GM19023 (cell line): Measurements from ENCODE around the gene SMG6.

Experiments used
- ATAC-seq: cut with Tn5 transposase; IDR thresholded peaks from one replicate; pipeline ENCODE4 v1.9.1; 2021; ENCODE audit warnings: mild to moderate bottlenecking, moderate library complexity; ENCODE audit not compliant: unreplicated experiment

SMG6 gene

DNA sequence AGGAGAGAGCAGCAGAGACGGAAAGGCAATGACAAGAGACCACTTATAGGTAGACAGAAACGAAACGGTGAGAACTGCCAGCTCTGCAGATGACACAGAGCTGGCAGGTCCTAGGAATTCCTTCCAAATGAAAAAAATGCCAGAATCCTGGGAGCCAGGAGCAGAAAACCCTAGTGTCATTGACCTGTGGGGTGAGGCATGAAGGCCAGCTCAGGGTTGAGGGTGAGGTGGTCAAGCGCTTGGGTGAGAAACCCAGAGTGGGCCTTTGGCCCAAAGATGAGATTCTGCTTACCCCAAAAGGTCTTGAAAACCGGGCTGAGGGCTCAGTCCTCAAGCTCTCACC lies 239.5 kb downstream of the SMG6 start:
- ATAC-seq = no peak

DNA sequence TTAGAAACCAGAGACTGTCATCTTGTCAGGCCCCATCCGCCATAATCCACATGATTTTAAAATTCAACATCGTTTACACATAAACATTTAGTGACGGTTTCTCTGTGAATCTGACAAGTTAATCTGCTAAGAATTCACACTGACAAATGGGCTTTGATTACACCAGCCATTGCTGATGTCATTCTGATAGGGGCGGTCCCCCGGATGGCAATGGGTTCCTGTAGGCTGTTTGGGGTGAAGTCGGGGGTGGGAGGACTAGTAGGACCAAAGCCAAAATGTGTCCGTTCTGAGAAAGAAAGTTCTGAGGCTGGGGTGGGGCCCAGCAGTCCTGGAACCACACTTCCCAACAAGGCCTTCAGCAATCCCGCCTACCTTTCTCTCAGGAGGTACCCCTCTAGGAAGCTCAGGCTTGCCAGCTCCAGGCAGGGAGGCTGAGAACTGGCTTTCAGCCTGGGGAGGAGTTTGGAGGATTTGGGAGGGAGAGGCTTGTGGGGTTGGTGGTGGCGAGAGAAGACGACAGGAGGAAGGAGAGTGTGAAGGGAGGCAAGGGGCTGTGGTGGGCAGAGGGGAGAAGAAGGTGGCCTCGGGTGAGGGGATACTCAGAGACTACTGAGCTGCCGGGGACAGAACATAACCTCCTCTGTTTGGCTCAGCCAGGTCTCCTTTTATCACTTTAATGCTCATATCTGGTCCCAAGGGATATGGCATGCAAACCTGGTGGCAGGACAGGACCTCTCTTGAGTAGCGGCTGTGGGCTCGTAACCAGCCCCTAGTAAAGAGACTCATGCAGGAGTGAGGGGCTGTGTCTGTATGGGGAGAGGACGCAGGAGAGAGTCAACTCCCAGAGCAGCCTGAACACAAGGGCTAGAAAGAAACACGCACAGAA lies 240.1 kb downstream of the SMG6 start:
- no peak for ATAC-seq

DNA sequence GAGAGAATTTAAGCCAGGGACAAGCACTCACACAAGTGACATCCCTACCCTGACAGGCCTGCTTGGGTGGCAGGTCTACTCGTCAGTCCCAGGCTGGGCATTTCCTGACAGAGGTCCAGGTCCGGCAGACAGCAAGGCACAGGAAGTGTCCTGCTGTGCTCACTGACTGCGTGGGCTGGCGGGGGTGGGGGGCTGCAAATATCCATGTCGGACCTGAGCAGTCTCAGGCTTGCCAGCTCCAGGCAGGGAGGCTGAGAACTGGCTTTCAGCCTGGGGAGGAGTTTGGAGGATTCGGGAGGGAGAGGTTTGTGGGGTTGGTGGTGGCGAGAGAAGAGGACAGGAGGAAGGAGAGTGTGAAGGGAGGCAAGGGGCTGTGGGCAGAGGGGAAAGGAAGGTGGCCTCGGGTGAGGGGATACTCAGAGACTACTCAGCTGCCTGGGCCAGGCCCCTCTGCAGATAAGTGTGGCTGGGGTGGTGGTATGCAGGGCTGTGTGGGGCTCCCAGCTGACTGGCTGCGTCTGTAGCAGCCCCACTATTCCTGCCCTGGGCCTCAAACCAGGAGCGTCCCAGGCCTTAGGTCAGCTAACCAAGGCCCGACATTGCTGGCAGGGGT lies 240.9 kb downstream of the SMG6 start:
- no peak for ATAC-seq

GRCh38 chr17:2061441-2061958 lies 242.1 kb downstream of the SMG6 start:
- ATAC-seq = no peak

GRCh38 chr17:2060681-2061440 lies 242.7 kb downstream of the SMG6 start:
- ATAC-seq = no peak

- no peak for ATAC-seq
Measured at GRCh38 chr17:2060385-2060658, 243.3 kb downstream of the SMG6 start.

DNA sequence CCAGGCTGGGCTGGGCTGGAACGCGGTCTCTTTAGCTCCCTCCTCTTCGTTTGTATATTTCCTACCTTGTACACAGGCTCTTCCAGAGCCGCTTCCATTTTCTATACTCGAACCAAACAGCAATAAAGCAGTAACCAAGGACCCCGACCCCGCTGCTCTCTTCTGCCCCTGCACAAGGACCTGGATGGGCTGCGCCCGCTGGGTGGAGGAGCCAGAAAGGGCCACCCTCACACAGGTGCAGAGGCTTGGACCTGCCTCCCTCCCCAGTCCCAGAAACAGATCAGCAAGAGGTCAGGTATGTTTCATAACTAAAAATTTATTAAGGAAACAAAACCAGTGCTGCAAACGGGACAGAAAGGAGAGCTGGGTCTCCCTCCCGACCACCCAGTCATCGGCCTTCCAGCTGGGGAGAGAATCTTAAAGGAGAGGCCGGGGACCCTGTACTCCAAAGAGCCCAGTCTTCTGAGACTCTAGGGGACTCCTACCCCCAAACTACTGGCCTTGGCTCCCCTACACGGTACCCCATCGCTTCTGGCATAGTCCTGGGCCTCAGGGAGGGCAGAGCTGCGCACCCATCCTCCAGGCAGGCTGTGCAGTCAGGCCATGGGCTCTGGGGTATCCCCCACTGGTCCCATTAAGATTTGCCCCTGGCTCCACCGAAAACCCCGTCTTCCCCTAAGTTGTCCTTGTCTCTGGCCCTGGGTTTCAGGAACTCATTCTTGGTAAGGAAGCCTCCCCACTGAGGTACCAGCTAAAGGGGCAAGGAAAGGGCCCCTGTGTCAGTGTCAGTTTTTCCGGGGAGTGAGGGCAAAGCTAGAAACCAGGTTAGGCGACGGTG lies 243.8 kb downstream of the SMG6 start:
- no peak for ATAC-seq

GRCh38 chr17:2058586-2059546 lies 244.7 kb downstream of the SMG6 start:
- no peak for ATAC-seq

DNA sequence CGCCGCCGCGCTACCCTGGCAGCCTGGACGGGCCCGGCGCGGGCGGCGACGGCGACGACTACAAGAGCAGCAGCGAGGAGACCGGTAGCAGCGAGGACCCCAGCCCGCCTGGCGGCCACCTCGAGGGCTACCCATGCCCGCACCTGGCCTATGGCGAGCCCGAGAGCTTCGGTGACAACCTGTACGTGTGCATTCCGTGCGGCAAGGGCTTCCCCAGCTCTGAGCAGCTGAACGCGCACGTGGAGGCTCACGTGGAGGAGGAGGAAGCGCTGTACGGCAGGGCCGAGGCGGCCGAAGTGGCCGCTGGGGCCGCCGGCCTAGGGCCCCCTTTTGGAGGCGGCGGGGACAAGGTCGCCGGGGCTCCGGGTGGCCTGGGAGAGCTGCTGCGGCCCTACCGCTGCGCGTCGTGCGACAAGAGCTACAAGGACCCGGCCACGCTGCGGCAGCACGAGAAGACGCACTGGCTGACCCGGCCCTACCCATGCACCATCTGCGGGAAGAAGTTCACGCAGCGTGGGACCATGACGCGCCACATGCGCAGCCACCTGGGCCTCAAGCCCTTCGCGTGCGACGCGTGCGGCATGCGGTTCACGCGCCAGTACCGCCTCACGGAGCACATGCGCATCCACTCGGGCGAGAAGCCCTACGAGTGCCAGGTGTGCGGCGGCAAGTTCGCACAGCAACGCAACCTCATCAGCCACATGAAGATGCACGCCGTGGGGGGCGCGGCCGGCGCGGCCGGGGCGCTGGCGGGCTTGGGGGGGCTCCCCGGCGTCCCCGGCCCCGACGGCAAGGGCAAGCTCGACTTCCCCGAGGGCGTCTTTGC lies 245.6 kb downstream of the SMG6 start:
- ATAC-seq = no peak

- no peak for ATAC-seq
Measured at GRCh38 chr17:2057175-2057759, 246.3 kb downstream of the SMG6 start.

DNA sequence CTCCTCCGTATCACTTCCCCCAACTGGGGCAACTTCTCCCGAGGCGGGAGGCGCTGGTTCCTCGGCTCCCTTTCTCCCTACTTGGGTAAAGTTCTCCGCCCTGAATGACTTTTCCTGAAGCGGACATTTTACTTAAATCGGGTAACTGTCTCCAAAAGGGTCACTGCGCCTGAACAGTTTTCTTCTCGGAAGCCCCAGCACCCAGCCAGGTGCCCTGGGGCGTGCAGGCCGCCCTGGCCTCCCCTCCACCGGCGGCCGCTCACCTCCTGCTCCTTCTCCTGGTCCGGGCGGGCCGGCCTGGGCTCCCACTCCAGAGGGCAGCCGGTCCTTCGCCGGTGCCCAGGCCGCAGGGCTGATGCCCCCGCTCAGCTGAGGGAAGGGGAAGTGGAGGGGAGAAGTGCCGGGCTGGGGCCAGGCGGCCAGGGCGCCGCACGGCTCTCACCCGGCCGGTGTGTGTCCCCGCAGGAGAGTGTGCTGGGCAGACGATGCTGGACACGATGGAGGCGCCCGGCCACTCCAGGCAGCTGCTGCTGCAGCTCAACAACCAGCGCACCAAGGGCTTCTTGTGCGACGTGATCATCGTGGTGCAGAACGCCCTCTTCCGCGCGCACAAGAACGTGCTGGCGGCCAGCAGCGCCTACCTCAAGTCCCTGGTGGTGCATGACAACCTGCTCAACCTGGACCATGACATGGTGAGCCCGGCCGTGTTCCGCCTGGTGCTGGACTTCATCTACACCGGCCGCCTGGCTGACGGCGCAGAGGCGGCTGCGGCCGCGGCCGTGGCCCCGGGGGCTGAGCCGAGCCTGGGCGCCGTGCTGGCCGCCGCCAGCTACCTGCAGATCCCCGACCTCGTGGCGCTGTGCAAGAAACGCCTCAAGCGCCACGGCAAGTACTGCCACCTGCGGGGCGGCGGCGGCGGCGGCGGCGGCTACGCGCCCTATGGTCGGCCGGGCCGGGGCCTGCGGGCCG lies 247.1 kb downstream of the SMG6 start:
- ATAC-seq = no peak

DNA sequence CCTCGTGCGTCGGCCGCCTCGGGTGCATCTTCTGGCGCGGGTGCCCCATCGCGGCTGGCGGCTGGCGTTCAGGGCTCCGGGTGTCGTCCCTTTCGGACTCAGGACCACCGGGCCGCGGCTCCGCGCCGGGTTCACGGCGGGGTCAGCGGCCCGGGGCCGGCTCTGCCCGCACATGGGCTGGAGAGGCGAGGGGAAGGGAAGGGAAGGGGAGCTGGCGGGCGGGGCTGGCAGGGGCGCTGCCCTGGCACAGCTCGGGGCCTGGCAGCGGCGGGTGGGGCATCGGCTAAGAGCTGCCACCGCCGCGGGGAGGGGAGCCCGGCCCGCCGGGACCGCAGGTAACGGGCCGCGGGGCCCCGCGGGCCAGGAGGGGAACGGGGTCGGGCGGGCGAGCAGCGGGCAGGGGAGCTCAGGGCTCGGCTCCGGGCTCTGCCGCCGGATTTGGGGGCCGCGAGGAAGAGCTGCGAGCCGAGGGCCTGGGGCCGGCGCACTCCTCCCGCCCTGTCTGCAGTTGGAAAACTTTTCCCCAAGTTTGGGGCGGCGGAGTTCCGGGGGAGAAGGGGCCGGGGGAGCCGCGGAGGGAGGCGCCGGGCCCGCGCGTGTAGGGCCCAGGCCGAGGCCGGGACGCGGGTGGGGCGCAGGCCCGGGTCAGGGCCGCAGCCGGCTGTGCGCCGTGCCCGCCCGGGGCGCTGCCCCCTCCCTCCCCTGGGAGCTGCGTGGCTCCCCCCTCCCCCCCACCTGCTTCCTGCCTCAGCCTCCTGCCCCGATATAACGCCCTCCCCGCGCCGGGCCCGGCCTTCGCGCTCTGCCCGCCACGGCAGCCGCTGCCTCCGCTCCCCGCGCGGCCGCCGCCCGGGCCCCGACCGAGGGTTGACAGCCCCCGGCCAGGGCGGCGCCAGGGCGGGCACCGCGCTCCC lies 248.0 kb downstream of the SMG6 start:
- no peak for ATAC-seq

DNA sequence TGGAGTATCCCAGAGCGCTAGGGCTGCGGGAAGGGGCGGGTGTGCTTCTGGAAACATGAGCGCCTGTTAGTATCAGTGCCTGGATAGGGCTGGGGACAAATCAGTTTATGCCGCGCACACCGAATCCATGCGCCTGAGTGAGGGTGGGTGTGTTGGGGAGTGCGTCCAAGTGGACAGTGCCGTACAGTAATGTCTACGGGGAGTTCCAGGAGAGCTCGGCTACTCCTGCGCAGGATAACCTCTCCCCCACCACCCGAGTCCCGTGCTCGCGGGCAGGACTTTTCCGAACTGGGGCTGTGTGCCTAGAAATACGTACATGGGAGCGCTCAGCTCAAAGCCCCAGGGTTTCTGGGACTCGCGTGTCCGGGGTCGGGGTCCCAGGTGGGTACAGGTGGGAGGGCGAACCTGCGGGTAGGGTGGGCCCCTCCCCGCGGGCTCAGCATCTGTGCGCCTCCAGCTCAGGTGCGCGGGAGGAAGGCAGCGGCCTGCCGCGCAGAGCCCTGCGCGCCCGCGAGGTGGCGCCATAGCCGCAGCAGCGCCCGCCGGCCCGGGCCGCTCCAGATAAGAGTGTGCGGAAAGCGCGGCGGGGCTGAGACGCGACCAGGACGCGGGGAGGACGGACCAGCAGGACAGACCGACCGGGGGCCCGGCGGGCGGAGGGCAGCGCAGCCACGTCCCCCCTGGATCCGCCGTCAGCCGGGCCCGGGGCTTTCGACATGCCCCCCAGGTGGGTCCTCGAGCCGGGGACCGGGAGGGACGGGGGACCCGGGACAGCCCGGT lies 248.9 kb downstream of the SMG6 start, which contains the start of gene HIC1:
Gene HIC1 (plus strand): TSS at position 592 of the 780 bp plus-strand sequence. CDS start 1,588 bp downstream, outside the sequence.
- ATAC-seq = peak; percentile 36

GRCh38 chr17:2054262-2054511 lies 249.4 kb downstream of the SMG6 start:
- ATAC-seq = no peak

- no peak for ATAC-seq
Measured at GRCh38 chr17:2053380-2054261, 250.0 kb downstream of the SMG6 start.
